Measurements from ENCODE around the gene TMEM87B. TPM values are rescaled to one million over a fixed set of nuclear protein-coding genes. Genes with fewer than 3 reads are reported as not detected.

Gene TMEM87B
- total and polyA plus RNA-seq, 12 donors, result 8.9 to 37.5 (median 29.1) TPM

GRCh38 chr2:112077814-112078213 lies 22.7 kb downstream of the TMEM87B start:
- 78 to 100% (median 87%) methylated on average over 1 of the region's 1 CpG; no CpG with 5 or more reads in 1 of the 4 donors for WGBS, 4 donors
- Histone ChIP-seq H3K4me3 (no peak overlapping the region), H3K36me3 (replicated peaks in 1 of 2) (peaks cover 0 to 44% of the 10 kb centered on the region in 2 donors), H3K27ac (no peak overlapping the region), H3K27me3 (no peaks in the 10 kb centered on the region), H3K9me3 (replicated peaks in 1 of 3) (no peaks in the 10 kb centered on the region), H3K4me1 (replicated peaks in 1 of 2) (no peaks in the 10 kb centered on the region)
- intact Hi-C loops (cut with DNase I), result no loop called here
- no peak for TF ChIP-seq POLR2A (IDR thresholded peaks at IDR 0.05)
- TF ChIP-seq CTCF (IDR thresholded peaks at IDR 0.05), result no peak
- DNase-seq, result no peak

- Histone ChIP-seq H3K4me3 (no peak overlapping the region), H3K4me1 (replicated peaks in 1 of 2) (peaks cover 6 to 20% of the 10 kb centered on the region in 2 donors), H3K27me3 (no peaks in the 10 kb centered on the region), H3K27ac (no peak overlapping the region), H3K9me3 (replicated peaks in 1 of 3) (no peaks in the 10 kb centered on the region), H3K36me3 (replicated peaks in 1 of 2) (peaks cover 0 to 42% of the 10 kb centered on the region in 2 donors)
- TF ChIP-seq POLR2A (IDR thresholded peaks at IDR 0.05) (no peak), CTCF (IDR thresholded peaks at IDR 0.05) (no peak)
- intact Hi-C loops (cut with DNase I), result no loop called here
- no peak for DNase-seq
- WGBS, 4 donors, result 78 to 92% (median 87%) methylated on average over 1 of the region's 1 CpG
Observed at GRCh38 chr2:112081262-112081661, 26.2 kb downstream of the TMEM87B start.

GRCh38 chr2:112084689-112085374 lies 29.8 kb downstream of the TMEM87B start:
- H3K4me1 ChIP-seq (replicated peaks in 1 of 2), result peaks cover 8 to 24% of the 10 kb centered on the region in 2 donors
- WGBS, 4 donors, result 74 to 84% (median 79%) methylated on average over 4 of the region's 4 CpGs
- H3K27ac ChIP-seq, result peak overlapping the region in 3 of 5 donors; percentile 24 to 62 (median 40)
- H3K9me3 ChIP-seq (replicated peaks in 1 of 3), result no peaks in the 10 kb centered on the region
- intact Hi-C loops (cut with DNase I), result no loop called here
- no peaks in the 10 kb centered on the region for H3K27me3 ChIP-seq
- H3K4me3 ChIP-seq, result no peak overlapping the region
- no peak for DNase-seq
- no peak for TF ChIP-seq CTCF (IDR thresholded peaks at IDR 0.05)
- no peak for TF ChIP-seq POLR2A (IDR thresholded peaks at IDR 0.05)
- H3K36me3 ChIP-seq (replicated peaks in 1 of 2), result peaks cover 0 to 64% of the 10 kb centered on the region in 2 donors

GRCh38 chr2:112085375-112085730 lies 30.3 kb downstream of the TMEM87B start:
- intact Hi-C loops (cut with DNase I), result no loop called here
- H3K27me3 ChIP-seq, result no peaks in the 10 kb centered on the region
- no peak for TF ChIP-seq POLR2A (IDR thresholded peaks at IDR 0.05)
- no peak for TF ChIP-seq CTCF (IDR thresholded peaks at IDR 0.05)
- H3K9me3 ChIP-seq (replicated peaks in 1 of 3), result no peaks in the 10 kb centered on the region
- no peak for DNase-seq
- H3K4me3 ChIP-seq, result no peak overlapping the region
- H3K4me1 ChIP-seq (replicated peaks in 1 of 2), result peaks cover 8 to 24% of the 10 kb centered on the region in 2 donors
- peak overlapping the region in 3 of 5 donors; percentile 40 to 62 (median 45) for H3K27ac ChIP-seq
- peaks cover 0 to 67% of the 10 kb centered on the region in 2 donors for H3K36me3 ChIP-seq (replicated peaks in 1 of 2)

All from adrenal gland (tissue), 12 donors.